Measurements from ENCODE around the gene ERP44. TPM values are rescaled to one million over a fixed set of nuclear protein-coding genes. Genes with fewer than 3 reads are reported as not detected.
"Not testable (repeated sequence)": the region's sequence is repeated elsewhere in the genome, so short reads cannot be mapped to it uniquely, and the experiment has no call there.

ERP44 gene
- total RNA-seq, 4 donors from 2014 or later: 12.1 to 13.3 (median 12.7) TPM

DNA sequence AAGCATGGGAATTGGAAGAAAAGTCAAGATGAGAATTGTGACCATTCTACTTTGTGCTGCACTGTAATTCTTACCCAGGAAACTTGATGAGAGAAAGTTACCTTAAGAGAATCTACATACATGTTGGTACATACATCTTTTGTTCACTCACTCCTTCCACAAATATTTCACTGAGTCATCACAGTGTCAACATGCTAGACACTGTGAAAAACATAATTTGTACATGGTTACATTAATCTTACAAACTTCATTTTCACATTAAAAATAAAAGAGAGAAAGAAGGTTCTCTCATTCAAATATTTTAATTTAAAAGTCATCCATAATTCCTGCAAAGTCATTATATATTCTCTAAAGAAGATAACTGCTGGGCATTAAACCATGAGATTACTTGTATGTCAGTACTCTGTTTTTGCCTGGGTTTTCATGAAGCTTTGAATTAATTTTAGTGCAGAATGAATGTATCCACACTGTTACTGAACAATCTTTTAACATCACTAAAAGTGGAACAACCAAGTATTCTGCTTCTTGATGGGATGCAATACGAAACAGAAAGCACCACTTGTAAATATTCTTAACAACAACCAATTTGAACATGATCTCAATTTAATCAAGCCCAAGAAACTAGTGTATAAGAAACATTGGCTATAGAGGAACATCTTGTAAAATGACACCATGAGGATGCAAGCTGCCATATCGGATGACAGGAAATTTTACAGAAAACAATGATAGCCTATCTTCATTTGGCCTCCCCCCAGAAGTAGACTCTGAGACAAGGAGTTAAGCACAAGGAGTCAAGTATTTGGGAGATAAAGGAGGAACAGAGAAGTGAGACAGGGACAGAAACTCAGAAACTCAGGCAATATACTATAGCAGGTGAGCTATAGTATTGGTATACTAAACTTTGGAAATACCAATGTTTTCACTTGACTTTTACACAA is 28.4 kb downstream of the ERP44 start:
- no peaks in the 10 kb centered on the region for H3K36me3 ChIP-seq
- no peak for TF ChIP-seq POLR2AphosphoS5 (IDR thresholded peaks at IDR 0.05)
- TF ChIP-seq, protein P1, sequence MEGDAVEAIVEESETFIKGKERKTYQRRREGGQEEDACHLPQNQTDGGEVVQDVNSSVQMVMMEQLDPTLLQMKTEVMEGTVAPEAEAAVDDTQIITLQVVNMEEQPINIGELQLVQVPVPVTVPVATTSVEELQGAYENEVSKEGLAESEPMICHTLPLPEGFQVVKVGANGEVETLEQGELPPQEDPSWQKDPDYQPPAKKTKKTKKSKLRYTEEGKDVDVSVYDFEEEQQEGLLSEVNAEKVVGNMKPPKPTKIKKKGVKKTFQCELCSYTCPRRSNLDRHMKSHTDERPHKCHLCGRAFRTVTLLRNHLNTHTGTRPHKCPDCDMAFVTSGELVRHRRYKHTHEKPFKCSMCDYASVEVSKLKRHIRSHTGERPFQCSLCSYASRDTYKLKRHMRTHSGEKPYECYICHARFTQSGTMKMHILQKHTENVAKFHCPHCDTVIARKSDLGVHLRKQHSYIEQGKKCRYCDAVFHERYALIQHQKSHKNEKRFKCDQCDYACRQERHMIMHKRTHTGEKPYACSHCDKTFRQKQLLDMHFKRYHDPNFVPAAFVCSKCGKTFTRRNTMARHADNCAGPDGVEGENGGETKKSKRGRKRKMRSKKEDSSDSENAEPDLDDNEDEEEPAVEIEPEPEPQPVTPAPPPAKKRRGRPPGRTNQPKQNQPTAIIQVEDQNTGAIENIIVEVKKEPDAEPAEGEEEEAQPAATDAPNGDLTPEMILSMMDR (IDR thresholded peaks at IDR 0.05): no peak
- TF ChIP-seq POLR2A (IDR thresholded peaks at IDR 0.05; ENCODE audit: low read depth): no peak
- TF ChIP-seq EP300 (IDR thresholded peaks at IDR 0.05): no peak
- intact Hi-C loops (cut with DNase I): no loop called here

DNA sequence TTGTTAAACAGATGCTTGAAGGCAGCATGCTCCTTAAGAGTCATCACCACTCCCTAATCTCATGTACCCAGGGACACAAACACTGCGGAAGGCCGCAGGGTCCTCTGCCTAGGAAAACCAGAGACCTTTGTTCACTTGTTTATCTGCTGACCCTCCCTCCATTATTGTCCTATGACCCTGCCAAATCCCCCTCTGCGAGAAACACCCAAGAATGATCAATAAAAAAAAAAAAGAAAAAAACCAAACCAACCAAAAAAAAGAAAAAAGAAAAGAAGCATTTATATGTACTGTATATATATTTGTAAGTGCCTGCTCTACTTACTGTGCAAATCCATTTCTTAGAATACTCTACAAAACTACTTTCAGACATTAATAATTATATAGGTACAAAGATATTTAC is 29.7 kb downstream of the ERP44 start:
- H3K36me3 ChIP-seq; H3K9me3 ChIP-seq; H3K27ac ChIP-seq (replicated peaks in 1 of 4); H3K27me3 ChIP-seq; intact Hi-C loops (cut with DNase I); H3K4me3 ChIP-seq; DNase-seq (ENCODE audit: extremely low spot score): not testable (repeated sequence)
- 93% methylated on average over 1 of the region's 3 CpGs for WGBS
- H3K4me1 ChIP-seq: peaks cover 10 to 16% (median 12%) of the 10 kb centered on the region in 4 donors

More for the DNA sequence above, 28.4 kb downstream of the ERP44 start:
- DNase-seq (ENCODE audit: extremely low spot score): no peak
- 91% methylated on average over 2 of the region's 2 CpGs for WGBS
- Histone ChIP-seq H3K27me3 (no peaks in the 10 kb centered on the region), H3K9me3 (no peaks in the 10 kb centered on the region), H3K4me1 (peaks cover 10 to 24% (median 17%) of the 10 kb centered on the region in 4 donors), H3K4me3 (no peak overlapping the region), H3K27ac (replicated peaks in 1 of 4) (no peak overlapping the region)

DNA sequence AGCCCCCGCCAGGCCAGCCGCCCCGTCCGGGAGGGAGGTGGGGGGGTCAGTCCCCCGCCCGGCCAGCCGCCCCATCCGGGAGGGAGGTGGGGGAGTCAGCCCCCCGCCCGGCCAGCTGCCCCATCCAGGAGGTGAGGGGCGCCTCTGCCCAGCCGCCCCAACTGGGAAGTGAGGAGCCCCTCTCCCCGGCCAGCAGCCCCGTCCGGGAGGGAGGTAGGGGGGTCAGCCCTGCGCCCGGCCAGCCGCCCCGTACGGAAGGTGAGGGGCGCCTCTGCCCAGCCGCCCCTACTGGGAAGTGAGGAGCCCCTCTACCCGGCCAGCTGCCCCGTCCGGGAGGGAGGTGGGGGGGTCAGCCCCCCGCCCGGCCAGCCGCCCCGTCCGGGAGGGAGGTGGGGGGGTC is 30.8 kb downstream of the ERP44 start:
- WGBS: no CpG with 5 or more reads among the region's 30 CpGs
- DNase-seq (ENCODE audit: extremely low spot score); H3K4me3 ChIP-seq; intact Hi-C loops (cut with DNase I); H3K36me3 ChIP-seq; H3K27me3 ChIP-seq; H3K9me3 ChIP-seq; H3K27ac ChIP-seq (replicated peaks in 1 of 4): not testable (repeated sequence)
- H3K4me1 ChIP-seq: peaks cover 10 to 21% (median 18%) of the 10 kb centered on the region in 4 donors

DNA sequence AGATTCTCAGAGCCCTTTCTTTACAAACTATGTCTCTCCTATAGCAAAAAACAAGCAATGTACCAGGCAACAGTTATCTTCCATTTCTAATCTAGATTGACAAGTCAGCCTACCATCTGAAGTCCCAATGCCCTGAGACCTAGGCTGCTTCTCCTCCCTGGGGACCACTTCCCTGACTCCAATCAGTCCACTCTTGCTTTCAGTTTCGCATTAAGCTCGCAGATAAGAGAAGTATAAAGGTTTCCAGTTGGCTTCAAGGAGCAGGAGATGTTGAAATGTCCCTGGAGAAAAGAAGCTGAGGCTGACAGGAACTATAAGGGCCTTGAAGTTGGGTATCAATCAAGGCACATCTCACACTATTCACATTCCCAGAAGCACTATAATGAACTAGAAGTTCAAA is 32.3 kb downstream of the ERP44 start:
- Histone ChIP-seq H3K27ac (replicated peaks in 1 of 4) (no peak overlapping the region), H3K27me3 (no peaks in the 10 kb centered on the region), H3K9me3 (no peaks in the 10 kb centered on the region), H3K4me1 (peaks cover 14 to 22% (median 16%) of the 10 kb centered on the region in 4 donors), H3K36me3 (no peaks in the 10 kb centered on the region), H3K4me3 (no peak overlapping the region)
- 72% methylated on average over 2 of the region's 2 CpGs for WGBS
- intact Hi-C loops (cut with DNase I): no loop called here
- no peak for DNase-seq (ENCODE audit: extremely low spot score)
- TF ChIP-seq POLR2A (IDR thresholded peaks at IDR 0.05; ENCODE audit: low read depth) (no peak), POLR2AphosphoS5 (IDR thresholded peaks at IDR 0.05) (no peak)
- TF ChIP-seq, protein P1 (IDR thresholded peaks at IDR 0.05): no peak

DNA sequence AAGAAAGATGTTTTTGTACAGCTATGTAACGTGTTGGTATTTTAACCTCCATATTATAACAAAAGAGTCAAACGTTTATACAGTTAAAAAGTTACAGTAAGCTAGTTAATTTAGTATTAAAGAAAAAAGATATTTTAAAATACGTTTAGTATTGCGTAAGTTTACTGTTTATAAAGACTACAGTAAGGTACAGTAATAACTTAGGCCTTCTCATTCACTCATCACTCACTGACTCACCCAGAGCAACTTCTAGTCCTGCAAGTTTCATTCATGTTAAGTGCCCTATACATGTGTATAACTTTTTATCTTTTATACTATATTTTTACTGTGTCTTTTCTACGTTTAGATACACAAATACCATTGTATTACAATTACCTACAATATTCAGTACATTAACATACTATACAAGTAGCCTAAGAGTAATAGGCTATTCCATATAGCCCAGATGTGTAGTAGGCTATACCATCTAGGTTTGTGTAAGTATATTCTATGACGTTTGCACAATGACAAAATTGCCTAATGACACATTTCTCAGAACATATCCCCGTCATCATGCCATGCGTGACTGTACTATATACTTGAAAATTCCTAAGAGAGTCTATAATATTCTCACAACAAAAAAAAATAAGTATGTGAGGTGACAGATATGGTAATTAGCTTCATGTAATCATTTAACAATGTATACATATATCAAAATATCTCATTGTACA is 33.8 kb downstream of the ERP44 start:
- Histone ChIP-seq H3K27me3 (no peaks in the 10 kb centered on the region), H3K27ac (replicated peaks in 1 of 4) (no peak overlapping the region), H3K4me3 (no peak overlapping the region), H3K36me3 (no peaks in the 10 kb centered on the region), H3K9me3 (no peaks in the 10 kb centered on the region), H3K4me1 (peaks cover 14 to 22% (median 16%) of the 10 kb centered on the region in 4 donors)
- DNase-seq (ENCODE audit: extremely low spot score): no peak
- WGBS: 86% methylated on average over 8 of the region's 8 CpGs
- intact Hi-C loops (cut with DNase I): no loop called here
- TF ChIP-seq EP300 (IDR thresholded peaks at IDR 0.05) (no peak), POLR2A (IDR thresholded peaks at IDR 0.05; ENCODE audit: low read depth) (no peak), POLR2AphosphoS5 (IDR thresholded peaks at IDR 0.05) (no peak)
- TF ChIP-seq, protein P1 (IDR thresholded peaks at IDR 0.05): no peak

Data from esophagus muscularis mucosa (tissue), 4 donors.